K562 (cell line): ENCODE data around the gene SUV39H2. TPM values are rescaled to one million over a fixed set of nuclear protein-coding genes. Genes with fewer than 3 reads are reported as not detected.

Experiments
- CSDE1 ChIP-seq, 2 experiments: fragments of 450-650 bp; IDR thresholded peaks; 2 replicates each; pipeline ENCODE4 v1.6.1; 2016; ENCODE audit warnings: mild to moderate bottlenecking in 1 of 2
- EP400 ChIP-seq: fragments of 450-650 bp; IDR thresholded peaks from 2 replicates; pipeline ENCODE4 v1.6.1; 2017; ENCODE audit warnings: antibody characterized with exemption, mild to moderate bottlenecking, moderate library complexity
- ETS2 ChIP-seq: IDR thresholded peaks from 2 replicates; pipeline ENCODE4 v1.6.1; 2016; ENCODE audit warnings: borderline replicate concordance, missing genetic modification characterization, mild to moderate bottlenecking, moderate library complexity, missing compliant biosample characterization; ENCODE audit not compliant: poor library complexity, severe bottlenecking
- PTRF ChIP-seq: fragments of 450-650 bp; IDR thresholded peaks from 2 replicates; pipeline ENCODE4 v1.6.1; 2016; ENCODE audit warnings: mild to moderate bottlenecking, missing genetic modification characterization, missing compliant biosample characterization
- RB1 ChIP-seq: fragments of 450-650 bp; IDR thresholded peaks from 2 replicates; pipeline ENCODE4 v1.6.1; 2017; ENCODE audit warnings: low read depth, mild to moderate bottlenecking
- SIN3B ChIP-seq: fragments of 450-650 bp; IDR thresholded peaks from 2 replicates; pipeline ENCODE4 v1.6.1; 2017; ENCODE audit warnings: low read depth, mild to moderate bottlenecking, moderate library complexity
- TAF15 ChIP-seq: fragments of 200-400 bp; formaldehyde crosslinking; IDR thresholded peaks from 2 replicates; pipeline ENCODE4 v1.6.1; 2017; ENCODE audit warnings: mild to moderate bottlenecking, low read depth, low read length, moderate library complexity
- TOE1 ChIP-seq, 2 experiments: fragments of 450-650 bp in 1 of 2; sonication (generic) in 1 of 2; formaldehyde crosslinking in 1 of 2; IDR thresholded peaks; 2 replicates each; pipeline versions ENCODE4 v1.7.1 to v1.8.0; 2016 to 2022; ENCODE audit warnings: borderline replicate concordance in 2 of 2, mild to moderate bottlenecking in 2 of 2, antibody characterized with exemption in 1 of 2, inconsistent platforms in 1 of 2, low read depth in 1 of 2, missing genetic modification reagents in 1 of 2, moderate library complexity in 1 of 2
- TRIM24 ChIP-seq, 2 experiments: fragments of 450-650 bp; IDR thresholded peaks; 2 replicates each; pipeline ENCODE4 v1.6.1; 2016
- ZNF146 ChIP-seq: IDR thresholded peaks from one replicate; pipeline ENCODE4 v1.6.1; 2018; ENCODE audit warnings: missing compliant biosample characterization; ENCODE audit not compliant: unreplicated experiment
- ZNF239 ChIP-seq: fragments of 250-450 bp; sonication (Bioruptor Pico); IDR thresholded peaks from 2 replicates; pipeline ENCODE4 v1.4.0; 2020; ENCODE audit warnings: mild to moderate bottlenecking
- ZNF551 ChIP-seq: fragments of 250-450 bp; sonication (Bioruptor Pico); IDR thresholded peaks from 2 replicates; pipeline ENCODE4 v1.5.0; 2021; ENCODE audit warnings: mild to moderate bottlenecking, moderate library complexity
- polyA plus RNA-seq, 8 experiments: library from polyadenylated mRNA; depleted of rRNA in 4 of 8; stranded (reverse) in 5 of 8; unstranded in 3 of 8; fragments of >200 nt; fragmentation: Nextera tagmentation in 2 of 8; fragmentation: Illumina TruSeq in 1 of 8; extraction: Ambion mirVana in 2 of 8; extraction: Trizol in 1 of 8; gene quantifications; 2 replicates each; pipeline versions ENCODE4 v1.2.1 to v1.2.3, GENCODE V29; 2011 to 2014; ENCODE audit warnings: inconsistent platforms in 1 of 8, missing spikeins in 1 of 8
- total RNA-seq, 7 experiments: library from RNA; depleted of rRNA in 6 of 7; stranded (reverse); fragments of >200 nt in 6 of 7; fragmentation: Illumina TruSeq in 2 of 7; extraction: Trizol in 2 of 7; gene quantifications; 2 replicates each; pipeline versions ENCODE4 v1.2.1 to v1.2.3, GENCODE V29; 2011 to 2021; ENCODE audit warnings: low replicate concordance in 1 of 7
- TF ChIP-seq, protein P1 (sequence below): fragments of 250-450 bp; sonication (Bioruptor Pico); IDR thresholded peaks from 2 replicates; pipeline ENCODE4 v1.4.0; 2020
- TF ChIP-seq, protein P2 (sequence below): fragments of 450-650 bp; IDR thresholded peaks from 2 replicates; pipeline ENCODE4 v1.6.1; 2016
- TF ChIP-seq, protein P3 (sequence below), 2 experiments: fragments of 450-650 bp; conservative IDR thresholded peaks; 2 replicates each; pipeline ENCODE4 v1.6.1; 2017; ENCODE audit warnings: mild to moderate bottlenecking in 2 of 2, moderate library complexity in 2 of 2
- TF ChIP-seq, protein P4 (sequence below): fragments of 450-650 bp; IDR thresholded peaks from 2 replicates; pipeline ENCODE4 v1.6.1; 2018; ENCODE audit not compliant: partially characterized antibody
- TF ChIP-seq, protein P5 (sequence below): sonication (generic); formaldehyde crosslinking; IDR thresholded peaks from 2 replicates; pipeline ENCODE4 v1.8.1; 2022; ENCODE audit warnings: missing genetic modification reagents

Gene SUV39H2
- total and polyA plus RNA-seq, 9 of the 15 experiments (the other 6 are each of a cell fraction or from before 2014, with no cell fraction given): 24.1 to 54.3 (median 41.3) TPM

DNA sequence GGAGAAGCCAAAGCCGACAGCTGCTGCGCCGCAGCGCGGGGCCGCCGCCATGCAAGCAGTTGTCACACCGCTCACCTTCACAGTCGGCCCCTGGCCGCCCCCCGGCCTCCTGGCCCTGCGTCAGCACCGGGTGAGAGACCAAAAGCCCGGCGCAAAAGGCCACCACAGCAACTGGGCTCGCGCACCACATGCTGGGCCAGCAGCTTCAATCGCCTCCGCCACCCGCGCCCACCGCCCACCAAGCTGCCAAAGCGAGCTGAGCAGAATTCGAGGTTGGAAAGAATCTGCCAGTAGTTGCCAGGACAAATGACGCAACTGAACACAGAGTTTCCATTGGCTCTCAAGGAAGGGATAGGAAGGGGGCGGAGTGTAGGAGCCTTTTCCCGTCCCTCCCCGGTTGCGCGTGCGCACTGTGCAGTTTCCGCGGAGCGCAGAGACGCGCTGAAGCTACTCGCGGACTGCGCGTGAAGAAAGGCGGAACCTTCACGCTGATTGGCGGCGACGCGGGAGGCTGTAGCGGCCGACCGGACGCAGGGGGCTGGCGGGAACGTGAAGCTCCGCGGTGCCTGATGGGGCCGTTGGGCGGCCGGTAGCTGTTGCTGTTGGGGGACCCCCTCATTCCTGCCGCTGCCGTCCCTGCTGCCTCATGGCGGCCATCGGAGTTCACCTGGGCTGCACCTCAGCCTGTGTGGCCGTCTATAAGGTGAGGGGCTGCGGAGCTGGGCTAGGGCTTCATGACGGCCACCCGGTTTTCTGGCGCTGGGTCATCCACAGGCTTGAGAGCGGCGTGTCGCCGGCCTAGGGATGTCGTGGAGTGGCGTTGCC lies 40.7 kb upstream of the SUV39H2 start, which contains the start of the genes CDNF, HSPA14 and MSANTD7 (continued):
- TF ChIP-seq, protein P1, sequence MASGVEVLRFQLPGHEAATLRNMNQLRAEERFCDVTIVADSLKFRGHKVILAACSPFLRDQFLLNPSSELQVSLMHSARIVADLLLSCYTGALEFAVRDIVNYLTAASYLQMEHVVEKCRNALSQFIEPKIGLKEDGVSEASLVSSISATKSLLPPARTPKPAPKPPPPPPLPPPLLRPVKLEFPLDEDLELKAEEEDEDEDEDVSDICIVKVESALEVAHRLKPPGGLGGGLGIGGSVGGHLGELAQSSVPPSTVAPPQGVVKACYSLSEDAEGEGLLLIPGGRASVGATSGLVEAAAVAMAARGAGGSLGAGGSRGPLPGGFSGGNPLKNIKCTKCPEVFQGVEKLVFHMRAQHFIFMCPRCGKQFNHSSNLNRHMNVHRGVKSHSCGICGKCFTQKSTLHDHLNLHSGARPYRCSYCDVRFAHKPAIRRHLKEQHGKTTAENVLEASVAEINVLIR: peak; percentile 91
- TF ChIP-seq TRIM24 (IDR thresholded peaks at IDR 0.05) (no peak), PTRF (tag) (no peak), CSDE1 (IDR thresholded peaks at IDR 0.05) (no peak), ZNF239 (CRISPR knock-in tag) (no peak), ZNF146 (CRISPR knock-in tag) (no peak), TAF15 (no peak), RB1 (peak; percentile 96), TOE1 (IDR thresholded peaks at IDR 0.05; ENCODE audit: borderline replicate concordance) (no peak), TOE1 (CRISPR knock-in tag; IDR thresholded peaks at IDR 0.05; ENCODE audit: borderline replicate concordance, low read depth) (no peak), ETS2 (tag) (no peak), SIN3B (no peak; the same call in 1 of the 2 replicates), EP400 (peak; percentile 85), ZNF551 (CRISPR knock-in tag) (no peak)
- TF ChIP-seq, protein P2, sequence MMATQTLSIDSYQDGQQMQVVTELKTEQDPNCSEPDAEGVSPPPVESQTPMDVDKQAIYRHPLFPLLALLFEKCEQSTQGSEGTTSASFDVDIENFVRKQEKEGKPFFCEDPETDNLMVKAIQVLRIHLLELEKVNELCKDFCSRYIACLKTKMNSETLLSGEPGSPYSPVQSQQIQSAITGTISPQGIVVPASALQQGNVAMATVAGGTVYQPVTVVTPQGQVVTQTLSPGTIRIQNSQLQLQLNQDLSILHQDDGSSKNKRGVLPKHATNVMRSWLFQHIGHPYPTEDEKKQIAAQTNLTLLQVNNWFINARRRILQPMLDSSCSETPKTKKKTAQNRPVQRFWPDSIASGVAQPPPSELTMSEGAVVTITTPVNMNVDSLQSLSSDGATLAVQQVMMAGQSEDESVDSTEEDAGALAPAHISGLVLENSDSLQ: peak; percentile 95
- TF ChIP-seq, protein P3, sequence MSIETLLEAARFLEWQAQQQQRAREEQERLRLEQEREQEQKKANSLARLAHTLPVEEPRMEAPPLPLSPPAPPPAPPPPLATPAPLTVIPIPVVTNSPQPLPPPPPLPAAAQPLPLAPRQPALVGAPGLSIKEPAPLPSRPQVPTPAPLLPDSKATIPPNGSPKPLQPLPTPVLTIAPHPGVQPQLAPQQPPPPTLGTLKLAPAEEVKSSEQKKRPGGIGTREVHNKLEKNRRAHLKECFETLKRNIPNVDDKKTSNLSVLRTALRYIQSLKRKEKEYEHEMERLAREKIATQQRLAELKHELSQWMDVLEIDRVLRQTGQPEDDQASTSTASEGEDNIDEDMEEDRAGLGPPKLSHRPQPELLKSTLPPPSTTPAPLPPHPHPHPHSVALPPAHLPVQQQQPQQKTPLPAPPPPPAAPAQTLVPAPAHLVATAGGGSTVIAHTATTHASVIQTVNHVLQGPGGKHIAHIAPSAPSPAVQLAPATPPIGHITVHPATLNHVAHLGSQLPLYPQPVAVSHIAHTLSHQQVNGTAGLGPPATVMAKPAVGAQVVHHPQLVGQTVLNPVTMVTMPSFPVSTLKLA (conservative IDR thresholded peaks at IDR 0.05): peak; percentile 60 to 72
- TF ChIP-seq, protein P4, sequence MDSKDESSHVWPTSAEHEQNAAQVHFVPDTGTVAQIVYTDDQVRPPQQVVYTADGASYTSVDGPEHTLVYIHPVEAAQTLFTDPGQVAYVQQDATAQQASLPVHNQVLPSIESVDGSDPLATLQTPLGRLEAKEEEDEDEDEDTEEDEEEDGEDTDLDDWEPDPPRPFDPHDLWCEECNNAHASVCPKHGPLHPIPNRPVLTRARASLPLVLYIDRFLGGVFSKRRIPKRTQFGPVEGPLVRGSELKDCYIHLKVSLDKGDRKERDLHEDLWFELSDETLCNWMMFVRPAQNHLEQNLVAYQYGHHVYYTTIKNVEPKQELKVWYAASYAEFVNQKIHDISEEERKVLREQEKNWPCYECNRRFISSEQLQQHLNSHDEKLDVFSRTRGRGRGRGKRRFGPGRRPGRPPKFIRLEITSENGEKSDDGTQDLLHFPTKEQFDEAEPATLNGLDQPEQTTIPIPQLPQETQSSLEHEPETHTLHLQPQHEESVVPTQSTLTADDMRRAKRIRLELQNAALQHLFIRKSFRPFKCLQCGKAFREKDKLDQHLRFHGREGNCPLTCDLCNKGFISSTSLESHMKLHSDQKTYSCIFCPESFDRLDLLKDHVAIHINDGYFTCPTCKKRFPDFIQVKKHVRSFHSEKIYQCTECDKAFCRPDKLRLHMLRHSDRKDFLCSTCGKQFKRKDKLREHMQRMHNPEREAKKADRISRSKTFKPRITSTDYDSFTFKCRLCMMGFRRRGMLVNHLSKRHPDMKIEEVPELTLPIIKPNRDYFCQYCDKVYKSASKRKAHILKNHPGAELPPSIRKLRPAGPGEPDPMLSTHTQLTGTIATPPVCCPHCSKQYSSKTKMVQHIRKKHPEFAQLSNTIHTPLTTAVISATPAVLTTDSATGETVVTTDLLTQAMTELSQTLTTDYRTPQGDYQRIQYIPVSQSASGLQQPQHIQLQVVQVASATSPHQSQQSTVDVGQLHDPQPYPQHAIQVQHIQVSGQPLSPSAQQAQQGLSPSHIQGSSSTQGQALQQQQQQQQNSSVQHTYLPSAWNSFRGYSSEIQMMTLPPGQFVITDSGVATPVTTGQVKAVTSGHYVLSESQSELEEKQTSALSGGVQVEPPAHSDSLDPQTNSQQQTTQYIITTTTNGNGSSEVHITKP: peak; percentile 7
- TF ChIP-seq, protein P5, sequence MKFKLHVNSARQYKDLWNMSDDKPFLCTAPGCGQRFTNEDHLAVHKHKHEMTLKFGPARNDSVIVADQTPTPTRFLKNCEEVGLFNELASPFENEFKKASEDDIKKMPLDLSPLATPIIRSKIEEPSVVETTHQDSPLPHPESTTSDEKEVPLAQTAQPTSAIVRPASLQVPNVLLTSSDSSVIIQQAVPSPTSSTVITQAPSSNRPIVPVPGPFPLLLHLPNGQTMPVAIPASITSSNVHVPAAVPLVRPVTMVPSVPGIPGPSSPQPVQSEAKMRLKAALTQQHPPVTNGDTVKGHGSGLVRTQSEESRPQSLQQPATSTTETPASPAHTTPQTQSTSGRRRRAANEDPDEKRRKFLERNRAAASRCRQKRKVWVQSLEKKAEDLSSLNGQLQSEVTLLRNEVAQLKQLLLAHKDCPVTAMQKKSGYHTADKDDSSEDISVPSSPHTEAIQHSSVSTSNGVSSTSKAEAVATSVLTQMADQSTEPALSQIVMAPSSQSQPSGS (CRISPR knock-in tag): no peak
